ENCODE data around the gene CXXC5.

Gene CXXC5

GRCh38 chr5:139664086-139664693 lies 16.0 kb downstream of the CXXC5 start:
- FAIRE-seq (no peak), DNase-seq (ENCODE audit: insufficient read length, low spot score) (no peak)

DNA sequence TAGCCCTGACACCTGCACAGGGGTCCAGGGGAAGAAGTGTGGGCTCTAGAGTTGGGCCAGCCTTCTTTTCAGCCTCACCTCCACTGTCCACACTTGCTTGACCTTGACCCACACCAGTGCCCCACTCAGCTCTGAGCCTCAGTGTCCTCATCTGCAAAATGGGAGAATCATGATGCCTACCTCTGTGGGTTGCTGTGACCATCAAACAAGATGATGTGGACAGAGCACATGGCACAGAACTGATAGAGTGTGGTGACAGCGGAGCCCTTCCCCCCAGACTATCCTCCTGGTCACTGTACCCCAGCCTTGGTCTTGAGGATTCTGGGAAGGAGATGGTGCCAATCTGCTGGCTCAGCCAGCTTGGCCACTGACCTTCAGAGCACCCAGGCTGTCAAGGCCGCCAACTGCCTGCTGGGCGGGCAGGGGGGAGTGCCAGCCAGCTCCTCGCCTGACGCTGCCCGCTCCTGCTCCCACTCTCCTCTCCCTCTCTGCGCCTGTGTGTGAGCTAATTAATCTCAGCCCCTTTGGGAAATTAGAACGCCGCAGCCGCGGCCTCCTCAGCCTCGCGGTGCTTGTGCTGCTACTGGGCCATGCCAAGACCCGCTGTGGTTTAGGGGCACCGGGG lies 16.7 kb downstream of the CXXC5 start:
- no peak for DNase-seq (ENCODE audit: insufficient read length, low spot score)
- FAIRE-seq = no peak

GRCh38 chr5:139665626-139666025 lies 17.5 kb downstream of the CXXC5 start:
- DNase-seq (ENCODE audit: insufficient read length, low spot score) = no peak
- FAIRE-seq = no peak

DNA sequence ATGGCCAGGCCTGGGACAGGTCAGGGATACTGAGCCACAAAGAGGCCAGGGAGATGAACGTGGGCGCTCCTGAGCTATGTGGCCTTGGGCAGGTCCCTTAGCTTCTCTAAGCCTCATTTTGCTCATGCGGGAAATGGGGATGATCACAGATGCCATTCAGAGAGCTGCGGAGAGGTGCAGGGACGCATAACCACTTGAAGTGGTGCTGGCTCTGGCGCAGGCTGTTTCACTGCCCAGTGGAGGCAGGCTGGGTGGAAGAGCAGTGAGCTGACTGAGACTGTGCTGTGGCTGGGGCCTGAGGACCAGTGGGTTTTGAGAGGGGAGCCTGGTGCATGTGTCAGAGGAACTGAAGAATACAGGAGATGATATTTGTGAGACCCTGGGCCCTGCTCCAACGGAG lies 18.4 kb downstream of the CXXC5 start:
- FAIRE-seq = no peak
- DNase-seq (ENCODE audit: insufficient read length, low spot score) = no peak

DNA sequence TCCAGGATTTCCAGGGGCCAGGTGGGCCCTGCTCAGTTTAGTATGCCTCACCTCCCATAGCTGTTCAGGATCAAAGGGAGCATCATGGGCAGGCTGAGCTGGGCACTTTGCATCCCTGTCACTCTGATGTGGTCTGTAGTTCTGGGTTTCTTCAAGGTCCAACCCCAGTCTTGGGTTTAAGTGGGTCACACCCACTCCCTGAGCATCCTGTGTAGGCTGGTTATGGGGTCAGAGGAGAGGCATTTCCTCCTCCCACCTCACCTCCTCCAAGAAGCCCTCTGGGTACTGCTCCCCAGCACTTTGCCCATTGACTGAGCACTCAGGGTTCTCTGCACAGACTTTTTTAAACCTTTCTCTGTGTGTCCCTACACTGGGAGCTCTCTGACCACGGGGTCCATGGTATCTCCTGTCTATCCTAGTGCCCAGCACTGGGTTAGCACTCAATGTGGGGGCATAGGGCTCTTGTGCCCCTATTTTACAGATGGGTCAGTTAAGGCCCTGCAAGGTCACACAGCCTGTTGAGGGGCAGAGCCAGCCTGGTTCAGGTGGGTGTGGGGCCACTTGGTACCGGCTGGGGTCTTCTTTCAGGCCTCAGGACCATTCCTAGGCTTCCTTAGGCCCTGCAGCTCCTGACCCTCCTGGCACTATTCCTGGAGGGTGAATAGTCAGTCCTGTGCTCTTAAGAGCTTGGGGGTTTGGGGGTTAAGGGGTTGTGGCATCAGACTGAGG lies 19.0 kb downstream of the CXXC5 start:
- no peak for FAIRE-seq

GRCh38 chr5:139667730-139668063 lies 19.5 kb downstream of the CXXC5 start:
- DNase-seq (ENCODE audit: insufficient read length, low spot score) (no peak), FAIRE-seq (no peak)

More for the DNA sequence above, 19.0 kb downstream of the CXXC5 start:
- no peak for DNase-seq (ENCODE audit: insufficient read length, low spot score)

DNA sequence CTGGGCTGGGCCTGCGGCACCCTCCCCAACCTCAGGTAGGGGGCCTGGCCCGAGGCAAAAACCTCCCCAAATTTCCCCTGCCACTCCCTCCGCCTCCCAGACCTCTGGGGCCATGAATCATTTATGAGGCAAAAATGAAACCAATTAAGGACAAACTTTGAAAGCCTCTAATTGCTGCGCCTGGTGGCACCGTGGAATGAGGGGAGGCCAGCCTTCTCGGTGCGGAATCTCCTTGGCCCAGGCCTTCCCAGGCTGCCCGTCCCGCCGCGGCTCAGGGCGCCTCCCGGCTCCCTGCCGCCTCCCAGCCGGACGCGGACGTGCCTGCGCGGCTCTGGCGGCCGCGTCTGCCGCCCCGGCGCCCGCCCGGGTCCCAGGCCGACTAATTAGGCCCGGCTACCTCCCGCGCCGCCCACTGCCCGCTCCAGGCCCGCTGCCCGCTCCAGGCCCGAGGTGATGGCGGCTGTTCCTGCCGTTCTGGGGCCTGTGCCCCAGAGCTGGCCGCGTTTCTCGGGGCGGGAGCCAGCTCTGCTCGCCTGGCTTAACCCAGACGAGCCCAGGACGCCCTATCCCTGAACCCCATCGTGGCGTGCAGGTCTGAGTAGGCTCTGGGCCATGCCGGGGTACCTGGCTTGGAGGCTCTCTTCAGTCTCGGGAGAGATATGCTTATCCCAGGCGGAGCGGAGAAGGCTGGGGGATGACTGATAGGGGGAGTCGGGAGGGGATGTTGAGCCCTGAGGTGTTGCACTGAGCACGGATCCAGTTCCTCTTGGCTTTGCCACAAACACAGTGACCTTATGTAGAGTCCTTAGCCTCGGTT lies 20.1 kb downstream of the CXXC5 start:
- FAIRE-seq (peak; percentile 51), DNase-seq (ENCODE audit: insufficient read length, low spot score) (no peak)

DNA sequence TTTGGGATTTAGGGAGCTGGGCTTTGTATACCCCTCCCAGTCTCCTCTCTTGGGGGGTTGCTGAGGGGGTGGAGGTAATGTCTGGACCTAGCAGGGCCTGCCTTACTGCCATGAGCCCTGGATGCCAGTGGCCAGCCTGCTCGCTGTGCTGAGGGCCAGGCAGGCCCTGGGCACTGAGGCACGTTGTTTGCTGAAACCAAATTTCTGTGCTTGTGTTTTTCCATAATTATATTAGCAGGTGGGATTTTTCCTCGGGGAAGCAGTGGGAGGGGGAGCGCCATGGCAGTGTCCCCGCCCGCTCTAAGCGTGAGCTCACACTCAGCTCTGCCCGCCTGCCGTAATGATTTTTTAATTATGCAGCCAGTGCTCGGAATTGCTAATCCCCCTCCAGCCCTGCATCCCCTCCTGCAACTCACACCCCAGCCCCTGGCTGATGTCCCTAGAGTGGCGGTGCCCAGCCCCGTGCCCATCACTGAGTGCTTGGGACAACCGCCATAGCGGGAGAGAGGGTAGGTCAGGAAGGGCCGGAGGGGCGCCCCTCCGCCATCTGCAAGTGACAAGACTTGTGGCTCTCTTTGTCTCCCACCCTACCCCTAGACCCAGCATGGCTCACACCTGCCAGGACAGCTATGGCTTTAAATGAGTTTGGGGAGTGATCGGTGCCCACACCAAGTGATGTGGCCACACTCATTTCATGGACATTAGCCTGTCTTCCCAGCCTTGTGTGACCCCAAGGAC lies 20.9 kb downstream of the CXXC5 start:
- DNase-seq (ENCODE audit: insufficient read length, low spot score) = no peak
- no peak for FAIRE-seq

- no peak for DNase-seq (ENCODE audit: insufficient read length, low spot score)
- FAIRE-seq = no peak
Measured at GRCh38 chr5:139669662-139670368, 21.7 kb downstream of the CXXC5 start.

DNA sequence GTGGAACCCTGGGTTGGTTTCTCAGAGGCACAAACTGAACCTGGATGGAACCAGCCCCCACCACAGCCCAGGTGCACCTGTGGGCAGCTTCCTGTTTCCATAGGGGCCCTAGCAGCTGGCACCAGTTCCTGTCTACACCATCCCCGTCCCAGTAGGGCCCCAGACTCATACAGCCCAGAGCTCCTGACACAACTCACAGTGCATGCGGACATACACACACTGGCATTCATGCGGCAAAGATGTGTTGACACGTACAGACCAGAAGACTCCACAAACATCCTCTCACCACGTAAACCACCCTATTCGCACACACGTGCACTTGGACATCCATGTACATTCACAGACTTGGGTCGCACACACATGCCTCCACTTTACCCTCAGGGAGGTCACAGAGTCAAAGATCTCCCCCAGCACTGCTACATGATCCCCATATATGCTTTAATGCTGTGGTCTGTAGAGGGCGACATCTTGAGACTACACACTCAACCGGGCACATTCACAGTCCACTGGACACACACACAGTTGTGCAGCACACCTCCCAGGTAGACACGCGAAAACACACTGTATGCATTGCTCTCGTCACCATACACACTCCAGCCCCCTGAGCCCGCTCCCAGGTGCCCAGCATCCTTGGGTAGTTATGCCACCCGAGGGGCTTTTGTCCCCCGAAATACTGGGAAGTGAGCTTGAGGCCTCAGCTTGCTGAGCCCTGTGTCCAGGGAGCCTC lies 22.4 kb downstream of the CXXC5 start:
- FAIRE-seq (peak; percentile 9), DNase-seq (ENCODE audit: insufficient read length, low spot score) (no peak)

DNA sequence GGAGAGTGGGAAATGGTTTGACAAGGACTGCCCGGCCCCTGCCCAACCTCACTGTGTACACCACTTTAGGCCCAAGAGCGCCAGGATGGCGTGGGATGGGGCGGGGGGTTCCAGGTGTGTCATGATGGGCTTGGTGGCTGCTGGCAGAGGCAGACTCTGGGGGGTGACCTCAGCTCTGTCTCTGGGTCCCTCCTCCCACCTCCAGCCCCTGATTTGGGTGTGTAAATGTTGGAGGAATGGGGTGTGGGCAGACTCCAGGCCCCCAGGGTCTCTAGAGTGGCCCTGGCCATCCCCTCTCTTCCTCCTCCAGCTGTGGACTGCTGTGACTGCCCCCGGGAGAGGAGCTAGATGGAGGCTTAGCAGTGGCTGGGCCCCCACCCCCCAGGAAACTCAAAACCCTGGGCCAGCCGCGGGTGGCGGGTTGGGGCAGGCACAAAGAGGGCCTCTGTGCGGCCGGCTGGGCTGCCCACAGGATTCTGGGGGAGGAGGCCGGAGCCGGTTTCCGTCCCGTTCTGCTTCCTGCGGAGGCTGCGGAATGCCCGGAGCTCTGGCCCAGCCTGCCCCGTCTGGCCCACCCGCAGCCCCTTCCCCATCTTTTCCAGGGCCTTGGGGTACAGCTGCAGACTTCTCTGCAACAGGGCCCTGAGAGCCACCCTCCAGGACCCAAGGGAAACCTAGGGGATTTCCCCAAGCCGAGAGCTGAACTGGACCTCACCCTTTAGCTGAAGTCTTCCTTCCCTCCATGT lies 23.1 kb downstream of the CXXC5 start:
- DNase-seq (ENCODE audit: insufficient read length, low spot score) (no peak), FAIRE-seq (no peak)

DNA sequence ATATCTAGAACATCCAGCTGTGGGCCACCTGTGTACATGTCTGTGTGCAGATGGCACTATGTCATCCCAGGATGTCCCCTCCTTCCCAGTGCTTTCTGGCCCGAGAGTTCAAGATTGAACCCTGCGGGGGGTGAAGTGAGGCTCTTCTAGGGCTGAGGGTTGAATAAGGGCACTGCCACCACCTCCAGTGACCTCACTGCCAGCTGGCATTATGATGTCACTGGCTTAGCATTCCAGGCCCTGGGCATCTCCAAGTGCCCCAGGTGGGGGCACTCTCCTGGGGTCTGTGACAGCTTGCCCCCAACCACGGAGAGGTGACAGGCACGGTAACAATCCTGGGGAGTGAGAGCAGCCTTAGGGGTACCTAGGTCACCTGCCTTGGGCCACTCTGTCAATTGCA lies 27.1 kb downstream of the CXXC5 start:
- FAIRE-seq = no peak
- DNase-seq (ENCODE audit: insufficient read length, low spot score) = no peak

- FAIRE-seq = no peak
Measured at GRCh38 chr5:139675825-139676224, 27.7 kb downstream of the CXXC5 start.

GRCh38 chr5:139676406-139676805 lies 28.3 kb downstream of the CXXC5 start:
- DNase-seq (ENCODE audit: insufficient read length, low spot score) (no peak), FAIRE-seq (no peak)

More at GRCh38 chr5:139675825-139676224, 27.7 kb downstream of the CXXC5 start:
- DNase-seq (ENCODE audit: insufficient read length, low spot score) = no peak

DNA sequence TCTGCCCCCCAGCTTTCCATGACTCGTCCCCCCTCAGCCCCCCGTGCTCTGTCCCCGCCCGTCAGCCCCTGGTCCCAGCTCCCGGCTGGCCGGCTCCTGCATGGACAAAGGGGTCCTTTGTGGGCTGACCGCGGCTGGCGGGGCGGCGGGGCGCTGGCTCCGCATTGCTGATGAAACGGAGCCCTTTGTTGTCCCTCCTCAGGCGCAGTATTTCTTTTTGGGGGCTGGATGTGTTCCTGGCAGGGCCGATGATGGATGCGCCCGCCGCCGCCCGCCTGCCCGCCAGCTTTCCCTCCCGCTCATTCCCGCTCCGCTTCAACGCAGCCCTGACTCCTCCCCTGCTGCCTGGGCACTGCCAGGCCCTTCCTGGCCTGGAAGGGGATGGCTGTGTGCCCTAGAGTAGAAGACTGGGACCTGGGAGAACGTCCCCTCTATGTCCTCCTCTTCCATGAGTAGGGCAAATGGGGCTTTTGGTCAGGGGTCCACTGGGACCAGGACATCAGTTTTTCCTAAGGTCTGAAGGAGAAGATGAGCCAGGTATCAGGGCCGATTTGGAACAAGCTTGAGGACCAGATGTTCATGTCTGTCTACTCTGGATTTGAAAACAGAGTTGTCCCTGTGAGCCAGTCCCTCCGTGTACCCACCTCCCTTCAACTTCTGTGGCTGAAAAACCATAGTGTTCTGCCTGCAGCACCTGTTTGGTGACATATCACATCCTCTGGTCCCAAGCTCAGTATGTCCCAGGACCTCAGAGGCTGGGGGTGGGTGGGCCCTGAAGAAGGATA lies 29.0 kb downstream of the CXXC5 start:
- FAIRE-seq (no peak), DNase-seq (ENCODE audit: insufficient read length, low spot score) (no peak)

DNA sequence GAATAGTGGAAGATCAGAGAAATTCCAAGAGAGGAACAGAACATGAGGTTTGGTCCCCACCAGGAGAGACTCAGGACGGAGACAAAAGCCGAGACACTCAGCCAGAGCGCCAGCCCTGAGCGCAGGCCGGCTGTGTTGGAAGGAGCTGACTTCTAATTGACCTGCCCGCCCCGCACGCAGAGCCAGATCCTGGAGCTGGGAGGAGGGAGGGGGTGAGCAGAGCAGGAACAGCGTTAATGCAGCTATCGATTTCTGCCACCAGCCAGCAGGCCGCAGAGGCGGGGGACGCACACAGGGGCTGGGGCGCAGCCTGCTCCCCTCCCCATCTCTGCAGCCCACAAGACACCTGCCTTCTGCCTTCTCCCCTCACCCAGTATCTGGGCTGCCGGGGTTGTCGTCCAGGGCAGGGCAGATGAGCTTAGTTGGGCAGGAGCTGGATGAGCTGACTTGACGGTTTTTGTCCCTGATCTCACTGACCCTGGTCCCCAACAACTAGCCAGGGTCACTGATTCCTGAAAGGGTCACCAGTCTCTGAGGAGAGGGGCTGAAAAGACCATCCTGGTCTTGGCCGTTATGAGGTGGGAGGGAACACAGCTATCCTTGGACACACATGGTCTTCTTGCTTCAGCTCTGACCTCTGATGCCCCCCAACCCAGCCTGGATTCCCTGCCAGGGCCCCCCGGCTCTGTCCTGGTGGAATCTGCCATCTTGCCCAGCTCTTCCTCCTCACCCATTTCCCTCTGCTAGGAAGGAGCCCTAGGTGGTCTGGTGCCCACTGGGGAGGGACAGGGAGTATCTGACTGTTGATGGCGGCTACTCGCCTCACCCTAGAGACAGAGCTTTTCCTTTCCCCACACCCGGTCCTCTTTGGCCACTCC lies 29.8 kb downstream of the CXXC5 start:
- DNase-seq (ENCODE audit: insufficient read length, low spot score) (no peak), FAIRE-seq (no peak)

Data from HTR-8/SVneo (cell line).